Memory B cell (primary cell): ENCODE measurements around the gene RXRG.

Experiments used
- ATAC-seq: fragments of 150-1000 bp; cut with Tn5 transposase; 2 replicates; pipeline ENCODE4 v1.10.0; 2021; ENCODE audit warnings: low read depth, mild to moderate bottlenecking, moderate library complexity
- DNase-seq, 2 donors: peaks; one replicate each; pipeline ENCODE4 v3.0.0; 2022; ENCODE audit warnings: low spot score in 2 of 2
- H3K27ac Mint-ChIP-seq: one replicate; pipeline ENCODE4 v1.8.0; 2022; ENCODE audit warnings: mild to moderate bottlenecking, moderate library complexity, mixed read lengths
- H3K27me3 Mint-ChIP-seq: one replicate; pipeline ENCODE4 v1.8.0; 2022; ENCODE audit warnings: mixed read lengths
- H3K36me3 Mint-ChIP-seq: one replicate; pipeline ENCODE4 v1.8.0; 2022; ENCODE audit warnings: mild to moderate bottlenecking, mixed read lengths
- H3K4me1 Mint-ChIP-seq: one replicate; pipeline ENCODE4 v1.8.0; 2022; ENCODE audit warnings: mixed read lengths
- H3K4me3 Mint-ChIP-seq: one replicate; pipeline ENCODE4 v1.8.0; 2022; ENCODE audit warnings: mild to moderate bottlenecking, moderate library complexity, mixed read lengths
- H3K9me3 Mint-ChIP-seq: one replicate; pipeline ENCODE4 v1.8.0; 2022; ENCODE audit warnings: mixed read lengths

Gene RXRG

GRCh38 chr1:165355977-165356811, 88.7 kb downstream of the RXRG start, which contains the start of gene LMX1A:
TSS of gene LMX1A (minus strand) at chr1:165356715. CDS start at chr1:165355559, 1,156 bp downstream.
- no peak for DNase-seq
- no peak for ATAC-seq
- peaks cover 2% of the 10 kb centered on the region for H3K4me1 Mint-ChIP-seq
- H3K27me3 Mint-ChIP-seq: peaks cover 33% of the 10 kb centered on the region
- no peak within 1 kb of the TSS for H3K27ac Mint-ChIP-seq
- H3K36me3 Mint-ChIP-seq: no peaks in the 10 kb centered on the region
- H3K9me3 Mint-ChIP-seq: no peaks in the 10 kb centered on the region
- no peak within 1 kb of the TSS for H3K4me3 Mint-ChIP-seq

- peaks cover 29% of the 10 kb centered on the region for H3K27me3 Mint-ChIP-seq
- no peak overlapping the region for H3K4me3 Mint-ChIP-seq
- no peak overlapping the region for H3K27ac Mint-ChIP-seq
- no peaks in the 10 kb centered on the region for H3K36me3 Mint-ChIP-seq
- no peaks in the 10 kb centered on the region for H3K9me3 Mint-ChIP-seq
- DNase-seq (no peak), ATAC-seq (no peak)
- peaks cover 2% of the 10 kb centered on the region for H3K4me1 Mint-ChIP-seq
These were observed 89.6 kb downstream of the RXRG start for GRCh38 chr1:165355139-165355976.

- no peaks in the 10 kb centered on the region for H3K9me3 Mint-ChIP-seq
- no peak for ATAC-seq
- peaks cover 2% of the 10 kb centered on the region for H3K4me1 Mint-ChIP-seq
These were observed 90.2 kb downstream of the RXRG start for GRCh38 chr1:165354739-165355138.

GRCh38 chr1:165353731-165354671, 90.9 kb downstream of the RXRG start:
- H3K4me3 Mint-ChIP-seq: no peak overlapping the region
- H3K9me3 Mint-ChIP-seq: no peaks in the 10 kb centered on the region
- H3K36me3 Mint-ChIP-seq: no peaks in the 10 kb centered on the region
- H3K27me3 Mint-ChIP-seq: peaks cover 23% of the 10 kb centered on the region
- DNase-seq (no peak), ATAC-seq (no peak)
- no peak overlapping the region for H3K27ac Mint-ChIP-seq
- H3K4me1 Mint-ChIP-seq: peaks cover 2% of the 10 kb centered on the region

More at GRCh38 chr1:165354739-165355138, 90.2 kb downstream of the RXRG start:
- H3K27me3 Mint-ChIP-seq: peaks cover 24% of the 10 kb centered on the region
- H3K36me3 Mint-ChIP-seq: no peaks in the 10 kb centered on the region
- no peak overlapping the region for H3K27ac Mint-ChIP-seq
- DNase-seq: no peak
- no peak overlapping the region for H3K4me3 Mint-ChIP-seq

- no peak overlapping the region for H3K27ac Mint-ChIP-seq
- no peaks in the 10 kb centered on the region for H3K36me3 Mint-ChIP-seq
- ATAC-seq (no peak), DNase-seq (no peak)
- no peak overlapping the region for H3K4me3 Mint-ChIP-seq
- peaks cover 2% of the 10 kb centered on the region for H3K4me1 Mint-ChIP-seq
- H3K9me3 Mint-ChIP-seq: no peaks in the 10 kb centered on the region
- peaks cover 26% of the 10 kb centered on the region for H3K27me3 Mint-ChIP-seq
These were observed 92.3 kb downstream of the RXRG start for GRCh38 chr1:165352442-165353293.

- ATAC-seq: no peak
- Mint-ChIP-seq H3K9me3 (no peaks in the 10 kb centered on the region), H3K4me1 (peaks cover 2% of the 10 kb centered on the region), H3K27me3 (peaks cover 21% of the 10 kb centered on the region), H3K27ac (no peak overlapping the region), H3K36me3 (no peaks in the 10 kb centered on the region), H3K4me3 (no peak overlapping the region)
- DNase-seq: no peak
These were observed 93.0 kb downstream of the RXRG start for GRCh38 chr1:165351863-165352441.
